ENCODE measurements around the gene EML1.

Gene EML1

DNA sequence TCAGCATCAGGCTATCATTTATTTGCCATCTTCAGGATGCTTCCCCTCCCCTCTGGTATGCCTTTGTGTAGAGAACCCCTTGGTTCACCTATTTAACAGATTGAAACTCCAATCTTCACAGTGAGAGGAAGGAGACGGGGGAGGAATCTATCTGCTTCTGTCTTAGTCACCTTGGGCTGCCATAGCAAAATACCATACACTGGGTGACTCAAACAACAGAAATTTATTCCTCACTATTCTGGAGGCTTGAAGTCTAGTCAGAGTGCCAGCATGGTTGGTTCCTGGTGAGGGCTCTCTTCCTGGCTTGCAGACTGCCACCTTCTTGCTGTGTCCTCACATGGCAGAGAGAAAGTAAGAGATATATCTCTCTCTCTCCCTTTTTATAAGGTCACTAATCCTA is 13.5 kb upstream of the EML1 start:
- no peak for DNase-seq (ENCODE audit: low spot score)

DNA sequence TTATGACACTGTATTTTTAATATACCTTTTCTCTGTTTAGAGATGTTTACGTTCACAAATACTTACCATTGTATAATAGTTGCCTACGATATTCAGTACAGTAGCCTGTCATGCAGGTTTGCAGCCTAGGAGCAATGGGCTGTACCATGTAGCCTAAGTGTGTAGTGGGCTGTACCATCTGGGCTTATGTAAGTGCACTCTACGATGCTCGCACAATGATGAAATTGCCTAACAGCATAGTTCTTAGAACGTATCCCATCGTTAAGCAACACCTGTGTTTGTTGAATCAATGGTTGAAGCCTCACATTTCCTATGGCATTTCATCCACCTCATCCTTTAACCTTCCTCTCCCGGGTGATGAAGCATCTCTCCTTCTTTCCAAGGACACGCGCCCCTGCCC is 12.5 kb upstream of the EML1 start:
- DNase-seq (ENCODE audit: low spot score): no peak

DNA sequence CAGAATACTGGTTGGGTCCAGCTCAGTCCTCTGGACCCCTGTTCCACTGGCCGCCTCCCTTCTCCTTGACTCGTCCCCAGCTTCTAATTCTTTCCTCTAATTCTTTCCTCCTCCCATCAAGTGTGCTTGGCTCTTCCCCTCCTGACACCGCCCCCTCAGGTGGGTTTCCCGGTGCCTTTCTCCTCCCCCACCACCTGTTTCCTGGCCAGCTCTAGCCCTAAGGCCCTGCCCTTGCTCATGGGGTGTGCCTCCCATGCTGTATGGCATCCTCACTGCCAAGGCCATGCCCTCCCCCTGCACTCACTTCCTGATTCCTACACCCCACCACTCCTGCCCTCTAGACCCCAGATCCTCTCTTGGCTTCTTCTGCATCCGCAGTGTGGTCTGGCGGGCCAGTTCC is 12.1 kb upstream of the EML1 start:
- DNase-seq (ENCODE audit: low spot score): no peak

DNA sequence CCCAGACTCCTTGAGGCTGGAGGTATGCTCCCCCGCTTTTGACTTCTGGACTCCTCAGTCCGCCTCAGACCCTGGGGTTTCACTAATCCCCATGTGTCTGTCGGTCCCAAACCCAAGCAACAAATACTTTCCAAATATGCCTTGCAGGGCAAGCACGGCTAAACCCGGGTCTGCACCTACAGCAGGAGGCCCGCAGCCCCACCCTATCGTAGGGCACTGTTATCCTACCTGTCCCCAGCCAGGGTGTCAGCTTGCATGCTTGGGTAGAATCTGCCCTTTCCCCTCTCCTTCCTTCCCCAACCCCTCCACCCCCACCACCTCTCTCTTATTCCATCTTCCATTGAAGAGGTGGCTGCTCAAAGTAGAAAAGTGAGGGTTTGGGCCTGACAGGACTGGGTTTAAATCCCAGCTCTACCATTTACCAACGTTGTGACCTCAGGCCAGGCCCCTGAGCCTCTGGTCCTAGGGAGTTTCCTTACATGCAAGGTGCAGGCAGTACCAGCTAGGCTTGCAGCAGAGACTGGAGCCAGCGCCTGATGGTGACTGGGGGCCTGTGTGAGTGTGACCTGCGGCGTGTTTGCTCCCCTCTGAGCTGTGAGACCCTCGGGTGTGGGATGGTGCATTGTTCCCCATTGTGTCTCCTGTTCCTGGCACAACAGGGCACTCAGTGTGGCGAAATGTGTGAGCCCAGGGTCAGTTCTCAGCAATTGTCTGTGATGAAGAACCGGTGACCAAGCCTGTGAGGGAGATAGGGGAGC is 11.2 kb upstream of the EML1 start:
- DNase-seq (ENCODE audit: low spot score): no peak

DNA sequence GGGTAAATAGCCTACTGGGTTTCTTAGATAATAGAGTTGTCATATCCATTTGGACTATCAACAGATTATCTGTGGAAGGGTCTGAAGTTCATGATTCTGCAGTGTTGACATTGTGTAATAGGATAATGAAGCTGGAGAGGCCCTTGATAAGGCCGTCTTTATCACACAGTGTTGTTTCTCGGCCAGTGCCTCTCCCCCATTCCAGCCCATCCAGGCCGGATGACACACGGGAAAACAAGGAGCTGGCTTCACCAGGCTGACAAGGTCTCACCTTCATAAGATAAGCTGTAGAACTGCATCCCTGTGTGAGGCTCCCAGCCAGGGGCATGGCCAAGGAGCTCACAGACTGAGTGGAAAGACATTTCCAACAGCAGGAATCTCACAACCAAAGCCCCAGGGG is 8.7 kb upstream of the EML1 start:
- no peak for DNase-seq (ENCODE audit: low spot score)

DNA sequence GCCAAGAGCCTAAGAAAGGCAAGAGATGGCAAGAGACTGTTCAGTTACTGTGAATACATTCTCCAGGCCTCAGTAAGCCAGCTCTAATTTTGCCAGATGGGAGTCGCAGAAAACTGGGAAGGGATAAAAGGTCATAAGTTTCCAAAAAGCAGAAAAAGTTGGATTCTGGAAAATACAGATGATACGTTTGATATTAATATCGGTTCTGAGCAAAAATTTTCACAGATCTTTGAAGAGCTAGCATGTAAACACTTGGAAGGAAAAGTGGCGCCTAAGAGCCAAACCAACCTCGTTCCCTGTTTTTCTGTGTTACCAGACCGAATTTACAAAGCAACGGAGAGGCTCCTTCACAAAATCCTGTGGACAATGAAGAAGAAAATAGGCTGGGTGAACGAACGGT is 7.8 kb upstream of the EML1 start:
- no peak for DNase-seq (ENCODE audit: low spot score)

DNA sequence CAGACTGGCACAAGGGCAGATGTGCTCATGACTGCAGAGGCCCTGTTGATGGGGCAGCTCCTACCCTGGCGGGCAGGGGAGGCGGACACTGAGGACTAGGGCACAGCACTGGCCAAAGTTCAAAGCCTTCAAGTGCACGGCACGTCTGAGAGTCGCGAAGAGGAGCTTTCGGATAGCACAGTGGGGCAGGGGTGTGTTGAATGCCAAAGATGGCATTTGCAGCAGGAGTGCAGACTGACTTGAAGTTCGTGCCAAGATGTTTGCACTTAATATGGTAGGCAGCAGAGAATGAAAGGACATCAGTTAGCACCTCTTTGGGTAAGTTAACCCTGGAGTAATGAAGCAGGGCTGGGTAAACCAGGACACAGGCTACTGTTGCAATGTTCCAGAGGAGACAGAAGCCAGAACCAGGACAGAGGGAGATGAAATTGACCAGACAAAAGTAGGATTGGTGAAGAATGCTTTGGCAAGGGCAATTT is 6.7 kb upstream of the EML1 start:
- no peak for DNase-seq (ENCODE audit: low spot score)

DNA sequence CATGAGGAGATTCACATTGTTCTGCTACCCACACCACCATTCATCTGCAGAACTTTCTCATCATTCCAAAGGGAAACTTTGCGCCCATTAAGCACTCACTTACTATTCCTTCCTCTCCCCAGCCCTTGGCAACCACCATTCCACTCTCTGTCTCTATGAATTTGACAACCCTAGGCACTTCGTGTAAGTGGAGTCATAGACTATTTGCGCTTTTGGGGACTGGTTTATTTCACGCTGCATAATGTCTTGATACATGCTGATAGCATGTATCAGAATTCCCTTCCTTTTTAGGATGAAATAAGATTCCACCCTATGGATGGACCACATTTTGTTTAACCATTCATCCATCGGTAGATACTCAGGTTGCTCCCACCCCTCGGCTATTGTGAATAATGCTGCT is 4.5 kb upstream of the EML1 start:
- DNase-seq (ENCODE audit: low spot score): no peak

DNA sequence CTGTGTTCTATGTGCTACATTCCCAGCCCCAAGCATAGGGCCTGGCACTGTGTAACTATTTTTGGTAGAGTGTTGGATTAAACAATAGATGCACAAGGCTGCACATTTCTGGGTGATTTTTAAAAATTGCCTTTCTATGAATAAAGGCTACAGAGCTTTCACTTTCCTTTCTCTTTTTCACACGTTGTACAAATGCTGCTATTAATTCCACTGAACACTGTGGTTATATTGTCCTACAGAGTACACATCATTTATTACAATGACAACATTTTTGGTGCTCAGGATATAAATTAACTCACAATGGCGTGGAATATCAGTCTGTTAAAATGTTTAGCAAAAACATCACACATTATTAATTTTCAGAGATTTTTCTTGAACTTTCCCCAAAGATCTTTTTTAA is 3.6 kb upstream of the EML1 start:
- DNase-seq (ENCODE audit: low spot score): no peak

DNA sequence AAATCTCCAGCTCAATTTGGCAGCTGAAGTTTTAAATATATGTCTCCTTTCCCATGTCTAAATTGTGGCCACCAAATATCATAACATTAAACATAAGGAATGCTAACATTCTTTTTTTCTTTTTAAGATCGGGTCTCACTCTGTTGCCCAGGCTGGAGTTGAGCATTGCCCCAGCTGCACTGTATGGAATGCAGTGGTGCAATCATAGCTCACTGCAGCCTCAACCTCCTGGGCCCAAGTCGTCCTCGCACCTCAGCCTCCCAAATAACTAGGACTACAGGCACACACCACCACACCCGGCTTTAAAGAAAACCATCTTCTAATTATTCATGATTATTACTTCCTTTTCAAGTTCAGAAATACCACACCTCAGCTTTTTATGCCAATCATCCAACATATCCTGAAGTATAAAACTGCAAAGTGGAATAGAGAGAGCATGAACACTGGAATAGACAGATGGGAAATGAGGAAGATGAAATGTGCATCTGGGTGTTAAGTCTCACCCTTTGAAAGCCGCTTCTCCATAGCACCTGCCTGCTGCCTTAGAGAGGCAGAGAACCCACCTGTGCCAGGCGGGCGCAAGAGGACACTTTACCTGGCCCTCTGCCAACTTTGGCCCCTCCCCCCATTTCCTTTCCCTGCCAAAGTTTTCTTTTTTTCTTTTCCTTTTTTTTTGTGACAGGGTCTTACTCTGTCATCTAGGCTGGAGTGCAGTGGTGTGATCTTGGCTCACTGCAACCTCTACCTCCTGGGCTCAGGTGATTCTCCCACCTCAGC is 2.8 kb upstream of the EML1 start:
- no peak for DNase-seq (ENCODE audit: low spot score)

DNA sequence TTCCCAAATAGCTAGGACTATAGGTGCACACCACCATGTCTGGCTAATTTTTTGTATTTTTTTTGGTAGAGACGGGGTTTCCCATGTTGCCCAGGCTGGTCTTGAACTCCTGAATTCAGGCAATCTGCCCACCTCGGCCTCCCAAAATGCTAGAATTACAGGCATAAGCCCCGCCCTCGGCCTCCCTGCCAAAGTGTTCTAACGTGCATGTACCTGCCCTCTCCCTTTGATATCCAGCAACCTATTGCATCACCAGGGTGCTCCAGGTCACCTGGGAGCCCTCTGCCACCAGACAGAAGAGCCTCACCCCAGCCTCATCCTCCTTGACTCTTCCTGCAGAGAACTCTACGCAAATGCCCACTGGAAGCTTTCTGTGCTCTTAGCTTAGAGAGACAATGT is 2.2 kb upstream of the EML1 start:
- DNase-seq (ENCODE audit: low spot score): no peak

DNA sequence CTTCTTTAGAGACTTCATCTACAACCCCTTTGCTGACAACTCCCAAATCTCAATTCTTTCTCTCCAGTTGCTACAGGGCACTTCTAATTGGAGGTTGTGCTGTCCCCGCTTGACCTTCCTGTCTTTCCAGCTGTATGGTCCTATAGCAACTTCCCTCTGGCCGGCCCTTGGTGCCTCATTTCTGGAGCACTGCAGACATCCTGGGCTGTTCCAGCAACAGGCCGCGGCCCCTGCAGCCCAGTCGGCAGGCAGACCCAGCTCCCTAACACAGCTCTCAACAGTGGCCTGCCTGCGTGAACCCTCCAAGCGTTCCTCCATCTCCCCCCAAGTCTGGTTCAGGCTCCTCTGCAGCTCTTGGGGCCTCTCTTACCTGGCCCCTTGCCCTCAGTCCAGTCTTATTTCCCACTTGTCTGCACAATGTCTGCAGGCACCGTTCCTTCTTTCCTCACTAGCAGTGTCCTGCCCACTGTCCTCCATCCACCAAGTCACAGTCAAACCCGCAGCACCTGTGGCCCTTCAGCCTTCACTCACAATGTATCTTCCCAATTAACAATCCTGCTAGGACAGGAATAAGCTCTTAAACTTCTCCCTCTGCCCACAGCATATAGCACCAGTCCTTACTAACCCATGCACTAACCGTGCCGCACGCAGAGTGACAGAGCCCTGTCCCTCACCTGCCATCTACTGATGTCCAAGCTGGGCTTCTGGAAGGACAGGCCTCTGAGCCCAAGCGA is 1.6 kb upstream of the EML1 start:
- DNase-seq (ENCODE audit: low spot score): no peak

DNA sequence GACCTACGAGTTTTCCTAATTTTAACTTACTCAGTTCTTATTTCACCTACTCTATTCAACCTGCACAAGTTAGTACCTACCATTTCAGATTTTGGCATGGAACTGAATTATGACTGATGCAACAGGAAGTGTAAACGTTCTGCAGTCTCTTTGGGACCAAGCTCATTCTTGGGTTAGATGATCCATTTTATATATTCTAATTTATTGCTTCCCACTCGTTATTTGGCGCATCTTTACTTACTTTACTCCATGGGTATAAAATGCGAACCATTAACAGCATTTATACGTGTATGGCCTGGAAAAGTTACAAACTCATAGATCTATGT is 1.0 kb upstream of the EML1 start:
- no peak for DNase-seq (ENCODE audit: low spot score)

DNA sequence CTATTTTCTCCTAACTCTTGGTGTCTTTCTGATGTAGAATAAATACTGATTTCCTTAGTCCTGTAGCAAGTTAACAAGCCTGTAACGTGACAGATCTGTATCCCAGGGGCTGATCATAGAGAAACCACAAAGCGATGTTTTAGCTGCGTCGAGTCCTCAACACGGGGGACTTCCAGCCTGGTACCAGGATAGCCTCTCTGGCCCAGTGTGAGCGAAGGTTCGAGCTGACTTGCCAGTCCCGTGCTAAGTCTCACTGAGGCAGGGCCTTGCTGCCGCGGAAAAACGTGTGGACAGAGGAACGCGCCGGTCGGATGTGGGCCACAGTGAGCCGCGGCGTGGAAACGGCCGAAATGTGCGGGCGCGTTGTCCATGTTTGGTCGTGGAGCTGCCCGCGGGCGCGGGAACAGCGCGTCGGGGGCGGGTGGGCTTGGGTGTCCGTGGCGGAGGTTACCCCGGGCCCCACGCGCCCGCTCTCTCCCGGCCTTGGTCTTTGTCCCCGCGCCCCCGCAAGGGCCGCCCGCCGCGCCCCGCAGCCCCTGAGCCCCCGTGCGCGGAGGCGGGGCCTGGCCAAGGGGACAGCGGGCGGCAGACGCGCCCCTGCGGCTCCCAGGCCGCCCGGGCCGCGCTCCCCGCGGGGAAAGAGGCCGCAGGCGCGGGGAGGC is 531 bp upstream of the EML1 start:
- peak; percentile 50 for DNase-seq (ENCODE audit: low spot score)

DNA sequence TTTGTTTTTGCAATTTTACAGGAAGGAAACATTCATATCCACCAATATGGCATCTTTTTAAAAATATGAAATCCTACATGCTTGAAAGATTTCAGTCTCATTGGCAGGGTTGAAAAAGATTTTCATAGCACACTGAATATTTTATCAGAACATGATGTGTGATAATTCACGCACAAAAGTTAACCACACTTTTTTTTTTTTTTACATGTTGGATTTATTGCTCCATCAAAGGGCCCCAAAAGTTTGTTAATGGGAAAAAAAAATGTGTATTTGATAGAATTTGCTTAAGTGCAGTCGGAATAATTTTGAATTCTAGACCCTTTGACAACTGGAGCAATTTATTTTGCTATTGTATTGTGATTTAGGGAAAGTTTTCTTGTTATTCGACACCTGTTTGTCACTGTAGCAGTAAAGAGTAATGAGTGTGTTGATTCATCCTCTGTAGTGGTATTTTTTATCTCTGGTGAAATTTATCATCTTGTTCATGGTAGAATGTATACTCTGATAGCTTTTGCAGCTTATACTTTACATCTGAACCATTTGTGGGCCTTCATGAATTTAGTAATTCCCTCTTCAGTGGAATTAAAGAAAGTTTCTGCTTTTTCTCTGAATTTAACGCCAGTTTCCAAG is 1.1 kb downstream of the EML1 start:
- DNase-seq (ENCODE audit: low spot score): no peak

DNA sequence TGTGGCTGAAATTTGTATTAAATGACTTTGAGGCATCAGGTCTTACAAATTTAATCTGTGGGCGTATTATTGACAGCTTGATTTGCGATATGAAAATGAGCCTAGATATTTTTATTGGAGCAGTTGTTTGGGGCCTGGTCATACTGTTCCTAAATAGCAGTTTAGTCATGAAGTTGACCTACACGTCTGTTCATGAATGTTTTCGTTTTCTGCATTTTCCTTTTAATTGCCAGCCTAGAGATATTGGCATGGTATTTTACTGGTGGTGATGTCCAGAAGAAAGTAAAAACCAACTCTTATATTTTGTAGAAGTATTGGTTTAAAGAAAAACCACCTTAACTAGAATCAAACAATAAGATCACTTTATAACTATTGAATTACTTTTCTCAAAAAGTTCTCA is 1.8 kb downstream of the EML1 start:
- no peak for DNase-seq (ENCODE audit: low spot score)

DNA sequence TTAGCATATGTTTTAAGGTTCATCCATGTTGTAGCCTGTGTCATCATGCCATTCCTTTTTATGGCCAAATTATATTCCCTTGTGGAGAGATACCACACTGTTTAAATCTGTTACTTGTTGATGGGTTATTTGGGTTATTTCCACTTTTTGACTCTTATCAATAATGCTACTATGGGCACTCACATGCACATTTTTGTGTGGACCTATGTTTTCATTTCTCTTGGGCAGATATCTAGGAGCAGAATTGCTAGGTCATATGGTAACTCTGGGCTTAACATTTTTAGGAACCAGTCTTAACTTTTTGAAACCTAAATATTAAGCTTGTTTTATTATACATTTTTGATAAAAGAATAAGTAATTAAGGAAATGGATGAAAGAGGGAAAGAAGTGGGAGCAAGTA is 4.0 kb downstream of the EML1 start:
- no peak for DNase-seq (ENCODE audit: low spot score)

DNA sequence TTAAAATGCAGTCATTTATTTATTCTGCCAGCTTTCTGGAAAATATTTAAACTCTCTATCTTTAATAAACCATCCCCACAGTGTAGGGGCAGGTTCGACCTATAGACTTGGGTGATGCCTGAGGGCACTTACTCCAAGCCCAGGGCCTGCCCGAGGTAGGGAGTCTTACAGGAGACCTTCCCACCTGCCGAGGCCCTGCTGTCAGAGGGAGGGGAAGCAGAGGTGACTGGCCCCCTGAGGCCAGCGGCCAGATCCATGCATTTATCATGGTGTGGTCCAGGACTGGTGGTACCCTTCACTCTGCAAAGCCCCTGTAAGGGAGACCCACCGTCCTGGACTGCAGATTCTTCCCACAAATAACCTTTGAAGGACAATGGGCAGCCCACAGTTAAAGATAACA is 7.6 kb downstream of the EML1 start:
- no peak for DNase-seq (ENCODE audit: low spot score)

DNA sequence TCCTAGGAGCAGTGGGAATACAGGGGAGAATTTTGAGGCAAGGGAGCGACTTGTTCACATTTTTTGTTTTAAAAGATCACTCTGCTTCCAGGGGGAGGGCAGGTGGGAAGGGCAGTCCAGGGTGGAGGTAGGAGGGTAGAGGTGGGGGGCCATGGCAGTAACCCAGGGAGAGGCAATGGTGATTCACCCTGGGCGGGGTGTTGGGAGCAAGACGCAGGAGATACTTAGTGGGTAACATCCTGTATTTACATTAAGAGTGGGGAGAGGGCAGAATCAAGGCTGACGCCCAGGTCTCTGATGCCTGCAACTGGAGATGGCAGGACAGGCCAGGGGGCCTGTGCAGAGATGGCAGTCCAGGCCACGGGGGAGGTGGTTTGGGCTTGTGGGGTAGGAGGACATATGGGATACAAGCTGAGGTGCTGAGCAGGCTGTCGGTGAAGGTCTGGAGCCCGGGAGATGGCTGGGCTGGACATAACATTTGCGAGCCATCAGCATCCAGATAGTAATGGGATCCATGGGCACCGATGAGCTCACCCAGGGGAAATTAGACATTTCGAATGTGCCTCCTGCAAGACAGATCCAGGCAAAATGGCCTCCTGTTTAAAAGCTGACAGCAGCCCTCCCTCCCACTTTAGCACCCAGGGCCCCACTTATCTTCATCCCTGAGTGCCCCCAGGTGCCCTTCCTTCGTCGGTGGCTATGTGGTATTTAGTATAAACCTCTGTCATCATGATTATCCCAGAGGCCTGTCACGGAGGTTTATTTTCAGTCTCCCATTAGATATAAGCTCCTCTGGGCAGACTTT is 9.3 kb downstream of the EML1 start:
- no peak for DNase-seq (ENCODE audit: low spot score)

DNA sequence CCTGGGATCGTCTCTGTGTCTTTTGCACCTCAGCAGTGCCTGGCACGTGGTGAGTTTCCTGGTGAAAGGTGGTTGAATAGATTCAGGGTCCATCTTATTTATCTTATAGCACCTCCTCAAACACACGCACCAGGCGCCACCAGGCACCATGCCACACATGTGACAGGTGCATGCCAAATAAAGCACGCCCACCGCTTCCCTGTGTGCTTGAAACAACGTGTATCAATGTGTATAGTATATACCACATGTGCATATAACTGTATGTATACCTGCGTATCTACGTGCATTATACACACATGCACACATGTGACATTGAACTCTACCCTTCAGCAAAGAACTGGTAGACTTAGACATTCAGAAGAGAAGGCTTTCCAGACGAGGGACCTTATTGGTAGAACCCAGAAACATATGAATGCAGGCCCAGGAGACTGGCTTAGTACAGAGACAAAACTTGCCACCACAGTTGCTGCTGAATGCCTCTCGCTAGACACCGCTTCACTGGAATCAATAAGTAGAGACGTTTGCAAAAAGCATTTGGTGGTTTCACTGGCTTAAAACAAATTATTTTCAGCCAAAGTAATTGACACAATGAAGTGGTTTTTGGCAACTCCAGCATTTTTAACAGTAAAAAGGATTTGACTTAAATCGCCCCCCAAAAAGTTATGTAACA is 10.0 kb downstream of the EML1 start:
- DNase-seq (ENCODE audit: low spot score): no peak

DNA sequence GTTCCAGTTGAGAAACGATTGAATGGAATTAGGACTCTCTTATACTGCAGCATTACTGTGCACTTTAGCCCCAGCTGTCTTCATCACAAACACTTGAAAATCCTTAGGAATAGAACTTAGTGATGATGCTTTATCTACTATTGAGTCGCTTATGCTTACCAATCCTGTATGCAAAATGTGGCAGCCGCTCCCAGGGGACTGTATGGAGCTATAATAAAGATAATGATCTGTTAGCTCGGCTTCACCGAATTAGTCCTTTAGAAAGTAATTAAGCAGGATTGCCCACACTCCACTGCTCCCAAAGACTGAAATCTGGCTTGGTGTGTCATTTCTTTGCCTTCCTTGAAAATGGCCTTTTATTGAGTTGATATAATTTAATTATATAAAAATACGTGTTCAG is 10.6 kb downstream of the EML1 start:
- no peak for DNase-seq (ENCODE audit: low spot score)

Data from AG20443 (cell line).